K562 (cell line): ENCODE measurements around the gene IRX2. TPM values are rescaled to one million over a fixed set of nuclear protein-coding genes. Genes with fewer than 3 reads are reported as not detected.

Experiments
- BMI1 ChIP-seq: fragments of 150-350 bp; IDR thresholded peaks from 2 replicates; pipeline ENCODE4 v1.6.1; 2014; ENCODE audit warnings: low read length
- DMBX1 ChIP-seq: fragments of 250-450 bp; sonication (Bioruptor Pico); IDR thresholded peaks from 2 replicates; pipeline ENCODE4 v1.8.0; 2022; ENCODE audit warnings: inconsistent platforms, mild to moderate bottlenecking, moderate library complexity, borderline replicate concordance
- ELF2 ChIP-seq: fragments of 250-450 bp; sonication (Bioruptor Pico); IDR thresholded peaks from 2 replicates; pipeline ENCODE4 v1.5.0; 2021; ENCODE audit warnings: mild to moderate bottlenecking
- FOXP1 ChIP-seq: sonication (generic); formaldehyde crosslinking; IDR thresholded peaks from 2 replicates; pipeline ENCODE4 v1.8.0; 2022; ENCODE audit warnings: mild to moderate bottlenecking, missing genetic modification reagents
- PHF8 ChIP-seq: fragments of 200-600 bp; sonication (generic); IDR thresholded peaks from 2 replicates; pipeline ENCODE4 v1.6.1; 2012; ENCODE audit warnings: mixed run types, mild to moderate bottlenecking, inconsistent platforms, low read length, moderate library complexity, borderline replicate concordance
- POLR2H ChIP-seq: IDR thresholded peaks from 2 replicates; pipeline ENCODE4 v1.6.1; 2016; ENCODE audit warnings: missing genetic modification characterization, low read depth, mild to moderate bottlenecking, control low read depth, missing compliant biosample characterization, moderate library complexity
- RHOXF2B ChIP-seq: fragments of 250-450 bp; sonication (Bioruptor Pico); conservative IDR thresholded peaks from 2 replicates; pipeline ENCODE4 v1.5.1; 2021
- SAFB ChIP-seq: fragments of 200-400 bp; formaldehyde crosslinking; IDR thresholded peaks from 2 replicates; pipeline ENCODE4 v1.6.1; 2017; ENCODE audit warnings: low read depth, low read length, borderline replicate concordance
- ZNF318 ChIP-seq, 2 experiments: fragments of 450-650 bp; IDR thresholded peaks; 2 replicates each; pipeline ENCODE4 v1.6.1; 2016; ENCODE audit warnings: mild to moderate bottlenecking in 2 of 2, borderline replicate concordance in 1 of 2, low read depth in 1 of 2, moderate library complexity in 1 of 2
- polyA plus RNA-seq, 8 experiments: library from polyadenylated mRNA; depleted of rRNA in 4 of 8; stranded (reverse) in 5 of 8; unstranded in 3 of 8; fragments of >200 nt; fragmentation: Nextera tagmentation in 2 of 8; fragmentation: Illumina TruSeq in 1 of 8; extraction: Ambion mirVana in 2 of 8; extraction: Trizol in 1 of 8; gene quantifications; 2 replicates each; pipeline versions ENCODE4 v1.2.1 to v1.2.3, GENCODE V29; 2011 to 2014; ENCODE audit warnings: inconsistent platforms in 1 of 8, missing spikeins in 1 of 8
- total RNA-seq, 7 experiments: library from RNA; depleted of rRNA in 6 of 7; stranded (reverse); fragments of >200 nt in 6 of 7; fragmentation: Illumina TruSeq in 2 of 7; extraction: Trizol in 2 of 7; gene quantifications; 2 replicates each; pipeline versions ENCODE4 v1.2.1 to v1.2.3, GENCODE V29; 2011 to 2021; ENCODE audit warnings: low replicate concordance in 1 of 7

The IRX2 gene
- total and polyA plus RNA-seq, 9 of the 15 experiments (the other 6 are each of a cell fraction or from before 2014, with no cell fraction given): 0.13 TPM; not detected in 8

- TF ChIP-seq ZNF318 (IDR thresholded peaks at IDR 0.05; ENCODE audit: borderline replicate concordance in 1 of 2, low read depth in 1 of 2) (no peak), SAFB (no peak), RHOXF2B (CRISPR knock-in tag) (no peak), PHF8 (no peak), DMBX1 (CRISPR knock-in tag) (no peak), BMI1 (no peak), POLR2H (tag) (no peak), FOXP1 (CRISPR knock-in tag) (no peak), ELF2 (CRISPR knock-in tag) (no peak)
- TF ChIP-seq, all 486 proteins: peak for 0
Measured at GRCh38 chr5:2737273-2738155, 14.0 kb downstream of the IRX2 start (continued).
